ENCODE data around the gene FGF22.
"Not testable (repeated sequence)": the region's sequence is repeated elsewhere in the genome, so short reads cannot be mapped to it uniquely, and the experiment has no call there.

Gene FGF22

GRCh38 chr19:607301-608154, 32.2 kb upstream of the FGF22 start:
- DNase-seq = no peak

DNA sequence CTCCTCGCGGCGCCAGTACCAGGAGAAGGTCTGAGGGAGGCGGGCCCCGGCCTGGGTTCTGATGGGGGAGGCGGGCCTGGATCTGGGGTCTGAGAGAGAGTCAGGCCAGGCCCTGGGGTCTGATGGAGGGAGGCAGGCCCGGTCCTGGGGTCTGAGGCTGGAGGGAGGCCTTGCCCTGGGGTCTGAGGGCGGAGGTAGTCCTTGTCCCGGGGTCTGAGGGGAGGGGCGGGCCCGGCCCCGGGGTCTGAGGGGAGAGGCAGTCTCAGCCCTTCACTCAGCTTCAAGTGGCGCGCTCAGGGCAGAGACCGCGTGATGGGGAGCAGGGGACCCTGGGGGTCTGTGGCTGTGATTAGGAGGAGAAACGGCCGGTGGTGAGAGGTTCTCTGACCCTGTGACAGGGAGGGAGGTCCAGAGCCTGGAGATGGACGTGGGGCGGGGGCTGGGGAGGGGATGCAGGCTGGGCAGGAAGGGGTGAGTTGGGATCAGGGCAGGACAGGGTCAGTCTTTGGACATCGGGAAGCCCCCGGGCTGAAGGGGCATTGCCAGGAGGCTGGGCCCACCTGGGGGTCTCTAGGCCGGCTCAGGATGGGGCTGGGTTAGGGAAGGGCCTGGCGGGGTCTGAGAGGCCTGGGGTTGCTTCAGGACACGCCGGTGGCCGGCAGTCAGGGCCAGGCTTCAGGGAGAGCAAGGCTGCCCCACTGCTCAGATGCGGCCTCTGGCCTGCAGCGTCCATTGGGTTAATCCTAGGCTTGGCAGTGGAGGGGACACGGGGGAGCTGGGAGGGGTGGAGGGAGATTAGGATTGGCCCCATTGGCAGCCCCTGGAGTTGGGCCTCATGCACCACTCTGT, 31.3 kb upstream of the FGF22 start:
- DNase-seq = no peak

- DNase-seq = no peak
Observed at GRCh38 chr19:609004-609346, 30.7 kb upstream of the FGF22 start.

- no peak for DNase-seq
Observed at GRCh38 chr19:610071-610800, 29.4 kb upstream of the FGF22 start.

DNA sequence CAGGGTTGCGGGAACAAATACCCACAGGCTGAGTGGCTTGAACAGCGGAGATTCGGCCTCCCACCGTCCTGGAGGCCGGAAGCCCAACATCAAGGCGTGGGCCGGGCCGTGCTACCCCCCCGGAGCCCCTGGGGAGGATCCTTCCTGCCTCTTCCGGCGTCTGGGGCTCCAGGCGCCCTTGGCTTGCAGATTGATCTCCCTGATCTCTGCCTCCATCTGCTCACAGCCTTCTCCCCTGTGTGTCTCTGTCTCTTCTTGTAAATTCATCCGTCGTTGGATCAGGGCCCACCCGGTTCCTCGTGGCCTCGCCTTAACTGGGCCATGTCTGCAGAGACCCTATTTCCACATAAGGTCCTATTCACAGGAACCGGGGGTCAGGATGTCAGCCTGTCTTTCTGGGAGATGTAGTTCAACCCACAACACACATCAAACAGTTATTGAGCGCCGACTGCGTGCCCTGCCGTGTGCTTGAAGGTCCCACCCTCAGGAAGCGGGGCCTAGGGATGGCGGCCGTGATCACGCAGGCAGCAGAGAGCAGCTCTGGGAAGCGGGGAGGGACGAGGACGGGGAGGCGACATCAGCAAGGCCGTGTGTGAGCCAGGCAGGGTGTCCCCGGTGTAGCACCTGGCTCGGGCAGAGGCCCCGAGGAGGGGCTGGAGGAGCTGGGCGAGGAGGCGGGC, 28.7 kb upstream of the FGF22 start:
- no peak for DNase-seq

DNA sequence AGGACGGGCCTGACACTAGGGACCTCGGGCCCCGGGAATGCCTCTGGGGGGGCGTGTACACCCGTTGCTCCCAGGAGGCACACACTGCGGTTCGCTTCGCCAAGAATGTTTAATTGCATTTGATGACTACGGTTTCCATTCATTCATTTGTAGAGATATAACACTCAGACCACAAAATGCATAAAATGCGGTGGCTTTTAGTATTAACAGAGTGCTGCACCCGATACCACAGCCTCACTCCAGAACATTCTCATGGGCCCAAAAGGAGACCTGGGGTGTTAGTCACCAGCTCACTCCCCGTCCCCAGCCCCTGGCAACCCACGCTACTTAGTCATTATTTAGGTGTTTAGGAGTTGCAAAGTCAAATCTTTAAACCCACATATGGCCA, 28.2 kb upstream of the FGF22 start:
- no peak for DNase-seq

DNA sequence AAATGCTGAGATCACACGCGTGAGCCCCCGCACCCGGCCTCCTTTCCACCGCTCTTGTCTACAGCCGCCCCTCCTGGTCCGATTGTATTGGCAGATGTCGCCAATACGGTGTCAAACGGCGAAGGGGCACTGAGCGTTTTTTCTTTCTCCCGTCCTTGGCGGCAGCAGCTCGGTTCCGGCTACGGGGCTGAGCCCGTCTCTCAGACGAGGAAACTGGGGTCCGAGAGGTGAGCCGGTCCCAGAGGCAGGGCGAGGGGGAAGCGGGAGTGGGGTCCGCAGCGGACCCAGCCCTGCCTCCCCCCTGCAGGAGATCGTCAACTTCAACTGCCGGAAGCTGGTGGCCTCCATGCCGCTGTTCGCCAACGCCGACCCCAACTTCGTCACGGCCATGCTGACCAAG, 26.7 kb upstream of the FGF22 start:
- no peak for DNase-seq

DNA sequence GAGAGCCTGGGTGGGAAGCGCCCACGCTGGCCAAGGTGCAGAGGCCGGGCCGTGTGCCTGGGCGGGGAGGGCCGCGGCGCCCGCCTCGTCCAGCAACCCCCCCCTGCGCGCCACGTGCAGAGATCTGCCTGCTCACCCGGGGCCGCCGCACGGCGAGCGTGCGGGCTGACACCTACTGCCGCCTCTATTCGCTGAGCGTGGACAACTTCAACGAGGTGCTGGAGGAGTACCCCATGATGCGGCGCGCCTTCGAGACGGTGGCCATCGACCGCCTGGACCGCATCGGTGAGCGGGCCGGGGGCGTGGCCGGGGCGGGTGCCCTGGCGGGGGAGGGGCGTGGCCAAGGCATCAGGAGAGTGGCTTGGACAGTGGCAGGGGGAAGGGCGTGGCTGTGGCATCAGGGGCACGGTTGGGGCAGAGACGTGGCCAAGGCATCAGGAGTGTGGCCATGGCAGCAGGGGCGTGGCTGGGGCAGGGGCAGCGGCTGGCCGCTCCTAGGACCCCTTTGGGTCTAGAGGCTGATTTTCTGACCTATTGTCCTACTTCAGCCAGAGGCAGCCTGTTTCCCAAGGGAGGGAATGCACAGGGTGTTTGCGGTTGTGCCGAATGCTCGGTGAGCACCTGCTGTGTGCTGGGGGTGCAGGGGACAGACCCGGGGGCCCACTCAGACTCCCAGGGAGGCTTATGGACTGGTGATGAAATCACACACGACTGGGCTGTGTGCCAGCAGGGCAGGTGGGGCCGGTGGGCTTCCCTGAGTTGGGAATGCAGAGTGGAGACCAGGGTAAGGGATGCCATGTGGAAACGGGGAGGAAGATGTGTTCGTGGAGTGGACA, 25.7 kb upstream of the FGF22 start:
- no peak for DNase-seq

DNA sequence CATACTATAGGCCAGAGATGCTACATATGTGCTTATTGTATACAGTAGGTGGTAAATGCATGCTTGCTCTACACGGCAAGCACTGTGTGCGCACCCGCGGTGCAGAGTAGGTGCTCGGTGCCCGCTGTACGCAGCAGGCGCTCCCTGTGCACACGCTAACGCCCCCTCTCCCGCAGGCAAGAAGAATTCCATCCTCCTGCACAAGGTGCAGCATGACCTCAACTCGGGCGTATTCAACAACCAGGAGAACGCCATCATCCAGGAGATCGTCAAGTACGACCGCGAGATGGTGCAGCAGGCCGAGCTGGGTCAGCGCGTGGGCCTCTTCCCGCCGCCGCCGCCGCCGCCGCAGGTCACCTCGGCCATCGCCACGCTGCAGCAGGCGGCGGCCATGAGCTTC, 24.1 kb upstream of the FGF22 start:
- DNase-seq = no peak

- DNase-seq = no peak
Observed at GRCh38 chr19:616062-616700, 23.5 kb upstream of the FGF22 start.

DNA sequence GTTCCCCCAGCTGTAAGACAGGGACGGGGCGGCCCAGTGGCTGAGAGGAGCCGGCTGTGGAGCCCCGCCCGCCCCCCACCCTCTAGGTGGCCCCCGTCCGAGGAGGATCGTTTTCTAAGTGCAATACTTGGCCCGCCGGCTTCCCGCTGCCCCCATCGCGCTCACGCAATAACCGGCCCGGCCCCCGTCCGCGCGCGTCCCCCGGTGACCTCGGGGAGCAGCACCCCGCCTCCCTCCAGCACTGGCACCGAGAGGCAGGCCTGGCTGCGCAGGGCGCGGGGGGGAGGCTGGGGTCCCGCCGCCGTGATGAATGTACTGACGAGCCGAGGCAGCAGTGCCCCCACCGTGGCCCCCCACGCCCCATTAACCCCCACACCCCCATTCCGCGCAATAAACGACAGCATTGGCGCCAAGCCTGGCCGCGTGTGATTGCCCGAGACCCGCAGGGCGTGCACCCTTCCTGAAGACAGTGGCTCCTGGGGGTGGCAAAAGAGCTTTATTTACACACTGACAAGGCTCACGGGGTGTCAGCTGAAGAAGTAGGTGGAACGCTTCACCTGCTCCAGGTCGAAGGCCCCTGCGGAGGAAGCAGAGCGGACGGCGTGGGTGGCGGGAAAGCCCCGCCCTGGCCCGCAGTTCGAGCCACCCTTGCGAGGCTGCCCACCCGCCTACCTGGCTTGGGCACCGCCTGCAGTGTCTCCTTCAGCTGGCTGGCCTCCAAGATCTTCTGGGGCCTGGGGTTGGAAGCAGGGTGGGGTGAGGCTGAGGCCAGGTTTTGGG, 22.7 kb upstream of the FGF22 start:
- DNase-seq = no peak

GRCh38 chr19:617551-618246, 22.0 kb upstream of the FGF22 start:
- no peak for DNase-seq

GRCh38 chr19:618247-618619, 21.4 kb upstream of the FGF22 start:
- DNase-seq = no peak

- DNase-seq = no peak
Observed at GRCh38 chr19:618674-619285, 20.9 kb upstream of the FGF22 start.

GRCh38 chr19:619286-620002, 20.2 kb upstream of the FGF22 start:
- no peak for DNase-seq

DNA sequence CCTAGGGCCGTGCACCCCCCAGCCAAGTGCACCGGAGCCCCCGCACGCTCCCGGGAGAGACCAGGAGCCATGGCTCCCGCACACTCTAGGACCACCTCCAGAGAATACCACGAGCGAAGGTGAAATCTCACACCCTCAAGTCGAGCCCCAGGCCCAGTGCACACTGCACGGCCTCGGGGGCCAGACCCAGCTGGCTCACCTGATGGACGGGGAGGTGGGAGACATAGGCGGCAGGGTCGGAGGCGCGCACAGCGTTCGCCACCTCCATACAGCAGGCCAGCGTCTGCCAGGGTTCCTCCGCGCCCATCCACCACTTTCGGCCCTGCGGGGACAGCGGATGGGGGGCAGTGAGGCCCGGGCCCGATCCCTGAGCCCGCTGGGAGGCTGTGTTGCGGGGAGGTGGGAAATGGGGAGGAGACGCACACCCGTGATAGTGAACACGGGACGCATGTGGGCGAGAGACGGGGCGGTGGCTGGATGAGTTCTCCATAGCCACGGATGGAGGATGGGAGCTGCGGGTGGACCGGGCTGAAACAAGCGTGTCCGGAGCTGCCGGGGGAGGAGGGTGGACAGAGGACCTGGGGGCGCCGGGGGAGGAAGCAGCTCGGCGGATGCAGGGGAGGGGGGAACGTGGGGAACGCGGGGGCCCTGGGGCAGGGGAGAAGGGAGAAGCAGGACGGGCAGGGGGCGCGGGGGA, 19.4 kb upstream of the FGF22 start:
- DNase-seq = no peak

DNA sequence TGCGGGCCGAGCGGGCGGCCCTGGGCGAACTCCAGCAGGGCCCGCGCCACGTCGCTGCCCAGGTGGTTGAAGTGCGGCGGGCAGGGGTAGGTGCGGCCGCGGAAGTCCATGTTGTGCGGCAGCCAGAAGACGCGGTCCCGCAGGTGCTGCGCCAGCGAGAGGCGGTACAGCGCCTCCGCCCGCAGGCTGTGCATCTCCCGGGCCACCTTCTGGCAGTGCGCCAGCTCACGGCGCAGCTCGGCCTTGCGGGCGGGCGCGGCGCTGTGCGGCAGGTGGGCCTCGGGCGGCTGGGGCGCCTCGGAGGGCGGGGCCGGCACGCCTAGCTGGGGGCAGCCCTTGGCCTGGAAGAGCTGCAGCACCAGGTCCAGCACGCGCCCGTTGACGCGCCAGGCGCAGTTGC, 18.5 kb upstream of the FGF22 start:
- not testable (repeated sequence) for DNase-seq

GRCh38 chr19:621819-622218, 17.9 kb upstream of the FGF22 start:
- DNase-seq = no peak
